ENCODE results near the gene AGPAT4.

DNA sequence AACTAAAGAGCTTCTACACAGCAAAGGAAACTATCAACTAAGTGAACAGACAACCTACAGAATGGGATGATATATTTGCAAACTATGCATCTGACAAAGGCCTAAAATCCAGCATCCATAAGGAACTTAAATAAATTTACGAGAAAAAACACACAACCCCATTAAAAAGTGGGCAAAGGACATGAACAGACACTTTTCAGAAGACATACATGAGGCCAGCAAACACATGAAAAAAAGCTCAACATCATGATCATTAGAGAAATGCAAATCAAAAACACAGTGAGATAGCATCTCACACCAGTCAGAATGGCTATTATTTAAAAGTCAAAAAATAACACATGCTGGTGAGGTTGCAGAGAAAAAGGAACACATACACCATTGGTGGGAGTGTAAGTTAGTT lies 24.5 kb downstream of the AGPAT4 start:
- TF ChIP-seq CTCF (conservative IDR thresholded peaks at IDR 0.05), result no peak
- no peak for TF ChIP-seq EZH2 (IDR thresholded peaks at IDR 0.05; ENCODE audit: low read depth)
